K562 (cell line): ENCODE results near the gene TUBD1. TPM values are rescaled to one million over a fixed set of nuclear protein-coding genes. Genes with fewer than 3 reads are reported as not detected.
A peak's percentile ranks its signal among the peaks of the same experiment; 100 is the strongest.

Experiments
- DNMT1 ChIP-seq: fragments of 450-650 bp; IDR thresholded peaks from 2 replicates; pipeline ENCODE4 v1.6.1; 2016; ENCODE audit warnings: antibody characterized with exemption, mild to moderate bottlenecking
- EHMT2 ChIP-seq: fragments of 450-650 bp; IDR thresholded peaks from 2 replicates; pipeline ENCODE4 v1.6.1; 2018; ENCODE audit warnings: antibody characterized with exemption
- HDGF ChIP-seq: fragments of 450-650 bp; IDR thresholded peaks from 2 replicates; pipeline ENCODE4 v1.6.1; 2016
- MAFG ChIP-seq: fragments of 450-650 bp; conservative IDR thresholded peaks from 2 replicates; pipeline ENCODE4 v1.6.1; 2016; ENCODE audit warnings: missing genetic modification characterization, missing compliant biosample characterization
- NEUROD1 ChIP-seq: fragments of 150-350 bp; IDR thresholded peaks from 2 replicates; pipeline ENCODE4 v1.6.1; 2014; ENCODE audit warnings: borderline replicate concordance, low read length, low read depth; ENCODE audit not compliant: partially characterized antibody
- RBM14 ChIP-seq: fragments of 200-400 bp; formaldehyde crosslinking; IDR thresholded peaks from 2 replicates; pipeline ENCODE4 v1.6.1; 2018; ENCODE audit warnings: low read depth, mild to moderate bottlenecking, low read length, moderate library complexity, borderline replicate concordance; ENCODE audit not compliant: insufficient read depth
- SMARCB1 ChIP-seq: IDR thresholded peaks from 2 replicates; pipeline ENCODE4 v1.6.1; 2011; ENCODE audit warnings: improper control_type of control experiment, low read depth; ENCODE audit not compliant: insufficient read length
- YY1 ChIP-seq, 3 experiments: IDR thresholded peaks; 2 replicates each; pipeline ENCODE4 v1.6.1; 2011; ENCODE audit warnings: low read length in 2 of 3, mild to moderate bottlenecking in 2 of 3, moderate library complexity in 2 of 3, borderline replicate concordance in 1 of 3, control low read depth in 1 of 3, low read depth in 1 of 3; ENCODE audit not compliant: insufficient read depth in 3 of 3, insufficient replicate concordance in 2 of 3, control insufficient read depth in 1 of 3, insufficient read length in 1 of 3; ENCODE audit errors: extremely low read depth in 1 of 3
- ZC3H8 ChIP-seq: fragments of 450-650 bp; IDR thresholded peaks from 2 replicates; pipeline ENCODE4 v1.6.1; 2017
- ZNF197 ChIP-seq: fragments of 200-800 bp; sonication (Bioruptor generic); IDR thresholded peaks from 2 replicates; pipeline ENCODE4 v1.6.1; 2016; ENCODE audit warnings: low read depth, missing genetic modification characterization, missing compliant biosample characterization
- ZNF23 ChIP-seq: fragments of 250-450 bp; sonication (Bioruptor Pico); IDR thresholded peaks from 2 replicates; pipeline ENCODE4 v1.4.0; 2020; ENCODE audit warnings: mild to moderate bottlenecking
- ZNF586 ChIP-seq: fragments of 450-650 bp; formaldehyde crosslinking; conservative IDR thresholded peaks from 2 replicates; pipeline ENCODE4 v1.4.0; 2020; ENCODE audit warnings: mild to moderate bottlenecking, moderate library complexity
- ZNF695 ChIP-seq: fragments of 450-650 bp; formaldehyde crosslinking; IDR thresholded peaks from 2 replicates; pipeline ENCODE4 v1.4.0; 2020; ENCODE audit warnings: mild to moderate bottlenecking, moderate library complexity
- polyA plus RNA-seq, 8 experiments: library from polyadenylated mRNA; depleted of rRNA in 4 of 8; stranded (reverse) in 5 of 8; unstranded in 3 of 8; fragments of >200 nt; fragmentation: Nextera tagmentation in 2 of 8; fragmentation: Illumina TruSeq in 1 of 8; extraction: Ambion mirVana in 2 of 8; extraction: Trizol in 1 of 8; gene quantifications; 2 replicates each; pipeline versions ENCODE4 v1.2.1 to v1.2.3, GENCODE V29; 2011 to 2014; ENCODE audit warnings: inconsistent platforms in 1 of 8, missing spikeins in 1 of 8
- total RNA-seq, 7 experiments: library from RNA; depleted of rRNA in 6 of 7; stranded (reverse); fragments of >200 nt in 6 of 7; fragmentation: Illumina TruSeq in 2 of 7; extraction: Trizol in 2 of 7; gene quantifications; 2 replicates each; pipeline versions ENCODE4 v1.2.1 to v1.2.3, GENCODE V29; 2011 to 2021; ENCODE audit warnings: low replicate concordance in 1 of 7
- TF ChIP-seq, protein P1 (sequence below): fragments of 450-650 bp; IDR thresholded peaks from 2 replicates; pipeline ENCODE4 v1.6.1; 2017; ENCODE audit warnings: antibody characterized with exemption
- TF ChIP-seq, protein P2 (sequence below): sonication (generic); formaldehyde crosslinking; IDR thresholded peaks from 2 replicates; pipeline ENCODE4 v1.8.0; 2022; ENCODE audit warnings: missing genetic modification reagents, mild to moderate bottlenecking, borderline replicate concordance
- TF ChIP-seq, protein P3 (sequence below): sonication (generic); formaldehyde crosslinking; IDR thresholded peaks from 2 replicates; pipeline ENCODE4 v1.8.0; 2023; ENCODE audit warnings: mild to moderate bottlenecking, missing genetic modification reagents
- TF ChIP-seq, protein P4 (sequence below): fragments of 450-650 bp; formaldehyde crosslinking; IDR thresholded peaks from 2 replicates; pipeline ENCODE4 v1.4.0; 2020; ENCODE audit warnings: mild to moderate bottlenecking, moderate library complexity

TUBD1 gene
- total and polyA plus RNA-seq, 9 of the 15 experiments (the other 6 are each of a cell fraction or from before 2014, with no cell fraction given): 10.8 to 35.3 (median 17.9) TPM

GRCh38 chr17:59842901-59843652, 49.7 kb downstream of the TUBD1 start (continued):
- peak; percentile 85 for TF ChIP-seq ZNF197
- TF ChIP-seq, protein P1, sequence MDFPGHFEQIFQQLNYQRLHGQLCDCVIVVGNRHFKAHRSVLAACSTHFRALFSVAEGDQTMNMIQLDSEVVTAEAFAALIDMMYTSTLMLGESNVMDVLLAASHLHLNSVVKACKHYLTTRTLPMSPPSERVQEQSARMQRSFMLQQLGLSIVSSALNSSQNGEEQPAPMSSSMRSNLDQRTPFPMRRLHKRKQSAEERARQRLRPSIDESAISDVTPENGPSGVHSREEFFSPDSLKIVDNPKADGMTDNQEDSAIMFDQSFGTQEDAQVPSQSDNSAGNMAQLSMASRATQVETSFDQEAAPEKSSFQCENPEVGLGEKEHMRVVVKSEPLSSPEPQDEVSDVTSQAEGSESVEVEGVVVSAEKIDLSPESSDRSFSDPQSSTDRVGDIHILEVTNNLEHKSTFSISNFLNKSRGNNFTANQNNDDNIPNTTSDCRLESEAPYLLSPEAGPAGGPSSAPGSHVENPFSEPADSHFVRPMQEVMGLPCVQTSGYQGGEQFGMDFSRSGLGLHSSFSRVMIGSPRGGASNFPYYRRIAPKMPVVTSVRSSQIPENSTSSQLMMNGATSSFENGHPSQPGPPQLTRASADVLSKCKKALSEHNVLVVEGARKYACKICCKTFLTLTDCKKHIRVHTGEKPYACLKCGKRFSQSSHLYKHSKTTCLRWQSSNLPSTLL: no peak
- peak; percentile 72 for TF ChIP-seq ZNF586 (CRISPR knock-in tag)
- no peak; the same call in 1 of the 2 replicates for TF ChIP-seq ZNF23 (CRISPR knock-in tag)
- no peak for TF ChIP-seq EHMT2
- TF ChIP-seq HDGF: no peak
- TF ChIP-seq, protein P2, sequence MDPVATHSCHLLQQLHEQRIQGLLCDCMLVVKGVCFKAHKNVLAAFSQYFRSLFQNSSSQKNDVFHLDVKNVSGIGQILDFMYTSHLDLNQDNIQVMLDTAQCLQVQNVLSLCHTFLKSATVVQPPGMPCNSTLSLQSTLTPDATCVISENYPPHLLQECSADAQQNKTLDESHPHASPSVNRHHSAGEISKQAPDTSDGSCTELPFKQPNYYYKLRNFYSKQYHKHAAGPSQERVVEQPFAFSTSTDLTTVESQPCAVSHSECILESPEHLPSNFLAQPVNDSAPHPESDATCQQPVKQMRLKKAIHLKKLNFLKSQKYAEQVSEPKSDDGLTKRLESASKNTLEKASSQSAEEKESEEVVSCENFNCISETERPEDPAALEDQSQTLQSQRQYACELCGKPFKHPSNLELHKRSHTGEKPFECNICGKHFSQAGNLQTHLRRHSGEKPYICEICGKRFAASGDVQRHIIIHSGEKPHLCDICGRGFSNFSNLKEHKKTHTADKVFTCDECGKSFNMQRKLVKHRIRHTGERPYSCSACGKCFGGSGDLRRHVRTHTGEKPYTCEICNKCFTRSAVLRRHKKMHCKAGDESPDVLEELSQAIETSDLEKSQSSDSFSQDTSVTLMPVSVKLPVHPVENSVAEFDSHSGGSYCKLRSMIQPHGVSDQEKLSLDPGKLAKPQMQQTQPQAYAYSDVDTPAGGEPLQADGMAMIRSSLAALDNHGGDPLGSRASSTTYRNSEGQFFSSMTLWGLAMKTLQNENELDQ (CRISPR knock-in tag): peak; percentile 49; the same call in 1 of the 2 replicates
- TF ChIP-seq MAFG (tag): 0 out of 2 replicates have a peak, but pooled peaks have one; percentile 22
- TF ChIP-seq RBM14: no peak
- TF ChIP-seq ZNF695 (CRISPR knock-in tag): peak; percentile 80; the same call in 1 of the 2 replicates
- no peak for TF ChIP-seq ZC3H8
- no peak for TF ChIP-seq YY1 (IDR thresholded peaks at IDR 0.05; ENCODE audit: borderline replicate concordance in 1 of 3, control insufficient read depth in 1 of 3, extremely low read depth in 1 of 3, insufficient read depth in 3 of 3, insufficient read length in 1 of 3, insufficient replicate concordance in 2 of 3, low read depth in 1 of 3, low read length in 2 of 3)
- TF ChIP-seq SMARCB1: no peak
- TF ChIP-seq, protein P3, sequence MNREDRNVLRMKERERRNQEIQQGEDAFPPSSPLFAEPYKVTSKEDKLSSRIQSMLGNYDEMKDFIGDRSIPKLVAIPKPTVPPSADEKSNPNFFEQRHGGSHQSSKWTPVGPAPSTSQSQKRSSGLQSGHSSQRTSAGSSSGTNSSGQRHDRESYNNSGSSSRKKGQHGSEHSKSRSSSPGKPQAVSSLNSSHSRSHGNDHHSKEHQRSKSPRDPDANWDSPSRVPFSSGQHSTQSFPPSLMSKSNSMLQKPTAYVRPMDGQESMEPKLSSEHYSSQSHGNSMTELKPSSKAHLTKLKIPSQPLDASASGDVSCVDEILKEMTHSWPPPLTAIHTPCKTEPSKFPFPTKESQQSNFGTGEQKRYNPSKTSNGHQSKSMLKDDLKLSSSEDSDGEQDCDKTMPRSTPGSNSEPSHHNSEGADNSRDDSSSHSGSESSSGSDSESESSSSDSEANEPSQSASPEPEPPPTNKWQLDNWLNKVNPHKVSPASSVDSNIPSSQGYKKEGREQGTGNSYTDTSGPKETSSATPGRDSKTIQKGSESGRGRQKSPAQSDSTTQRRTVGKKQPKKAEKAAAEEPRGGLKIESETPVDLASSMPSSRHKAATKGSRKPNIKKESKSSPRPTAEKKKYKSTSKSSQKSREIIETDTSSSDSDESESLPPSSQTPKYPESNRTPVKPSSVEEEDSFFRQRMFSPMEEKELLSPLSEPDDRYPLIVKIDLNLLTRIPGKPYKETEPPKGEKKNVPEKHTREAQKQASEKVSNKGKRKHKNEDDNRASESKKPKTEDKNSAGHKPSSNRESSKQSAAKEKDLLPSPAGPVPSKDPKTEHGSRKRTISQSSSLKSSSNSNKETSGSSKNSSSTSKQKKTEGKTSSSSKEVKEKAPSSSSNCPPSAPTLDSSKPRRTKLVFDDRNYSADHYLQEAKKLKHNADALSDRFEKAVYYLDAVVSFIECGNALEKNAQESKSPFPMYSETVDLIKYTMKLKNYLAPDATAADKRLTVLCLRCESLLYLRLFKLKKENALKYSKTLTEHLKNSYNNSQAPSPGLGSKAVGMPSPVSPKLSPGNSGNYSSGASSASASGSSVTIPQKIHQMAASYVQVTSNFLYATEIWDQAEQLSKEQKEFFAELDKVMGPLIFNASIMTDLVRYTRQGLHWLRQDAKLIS (CRISPR knock-in tag): 0 out of 2 replicates have a peak, but pooled peaks have one; percentile 25
- no peak for TF ChIP-seq NEUROD1
- no peak for TF ChIP-seq DNMT1
- TF ChIP-seq, protein P4, sequence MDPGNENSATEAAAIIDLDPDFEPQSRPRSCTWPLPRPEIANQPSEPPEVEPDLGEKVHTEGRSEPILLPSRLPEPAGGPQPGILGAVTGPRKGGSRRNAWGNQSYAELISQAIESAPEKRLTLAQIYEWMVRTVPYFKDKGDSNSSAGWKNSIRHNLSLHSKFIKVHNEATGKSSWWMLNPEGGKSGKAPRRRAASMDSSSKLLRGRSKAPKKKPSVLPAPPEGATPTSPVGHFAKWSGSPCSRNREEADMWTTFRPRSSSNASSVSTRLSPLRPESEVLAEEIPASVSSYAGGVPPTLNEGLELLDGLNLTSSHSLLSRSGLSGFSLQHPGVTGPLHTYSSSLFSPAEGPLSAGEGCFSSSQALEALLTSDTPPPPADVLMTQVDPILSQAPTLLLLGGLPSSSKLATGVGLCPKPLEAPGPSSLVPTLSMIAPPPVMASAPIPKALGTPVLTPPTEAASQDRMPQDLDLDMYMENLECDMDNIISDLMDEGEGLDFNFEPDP: peak; percentile 96
